ENCODE results near the gene KLB.
A peak's percentile ranks its signal among the peaks of the same experiment; 100 is the strongest.

- TF ChIP-seq RAD21 (conservative IDR thresholded peaks at IDR 0.05) (no peak), EZH2 (IDR thresholded peaks at IDR 0.05; ENCODE audit: borderline replicate concordance, insufficient read depth, low read length, poor library complexity, severe bottlenecking) (no peak), CTCF (IDR thresholded peaks at IDR 0.05; ENCODE audit: poor library complexity, severe bottlenecking) (peak; percentile 18), REST (IDR thresholded peaks at IDR 0.05; ENCODE audit: borderline replicate concordance) (no peak)
Observed at GRCh38 chr4:39464886-39465501, 58.3 kb downstream of the KLB start.
